H7 (cell line): ENCODE results near the gene LONP2. TPM values are rescaled to one million over a fixed set of nuclear protein-coding genes. Genes with fewer than 3 reads are reported as not detected.
"Not testable (repeated sequence)": the region's sequence is repeated elsewhere in the genome, so short reads cannot be mapped to it uniquely, and the experiment has no call there.

Experiments used
- DNase-seq: peaks from one replicate; pipeline ENCODE4 v3.0.0; 2012
- H3K27me3 ChIP-seq: 2 replicates; pipeline ENCODE4 v1.6.0; 2011; ENCODE audit warnings: mild to moderate bottlenecking, low read length; ENCODE audit not compliant: control insufficient read depth, insufficient read depth
- H3K36me3 ChIP-seq: replicated peaks from 2 replicates; pipeline ENCODE4 v1.5.1; 2011; ENCODE audit warnings: low read length; ENCODE audit not compliant: control insufficient read depth, insufficient read depth
- H3K4me3 ChIP-seq: 2 replicates; pipeline ENCODE4 v1.5.1; 2011; ENCODE audit warnings: low read depth, mild to moderate bottlenecking, control low read depth, low read length, moderate library complexity; ENCODE audit not compliant: insufficient read depth
- total RNA-seq: library from RNA; depleted of rRNA; stranded (reverse); fragments of >200 nt; shearing (Covaris generic); gene quantifications from 2 replicates; pipeline ENCODE4 v1.2.3, GENCODE V29; 2014

The LONP2 gene
- total RNA-seq, 1 experiment from 2014 or later, result 26.4 TPM

DNA sequence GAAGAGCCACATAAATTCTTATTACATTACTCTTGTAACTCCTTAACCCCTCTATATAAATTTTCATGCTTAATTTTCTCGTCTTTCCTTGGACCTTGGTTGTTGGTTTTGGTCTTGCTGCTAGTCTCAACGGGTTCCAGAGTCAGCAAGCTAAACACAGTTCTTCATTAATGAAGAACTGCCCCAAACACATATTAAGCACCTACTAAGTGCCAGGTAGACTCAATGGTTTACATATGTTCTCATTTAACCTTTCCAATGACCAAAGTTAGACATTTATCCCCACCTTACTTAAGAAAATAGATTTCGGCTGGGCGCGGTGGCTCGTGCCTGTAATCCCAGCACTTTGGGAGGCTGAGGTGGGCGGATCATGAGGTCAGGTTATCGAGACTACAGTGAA is 126.1 kb downstream of the LONP2 start:
- Histone ChIP-seq H3K36me3 (no peaks in the 10 kb centered on the region), H3K27me3 (no peaks in the 10 kb centered on the region), H3K4me3 (no peak overlapping the region)
- DNase-seq, result no peak

DNA sequence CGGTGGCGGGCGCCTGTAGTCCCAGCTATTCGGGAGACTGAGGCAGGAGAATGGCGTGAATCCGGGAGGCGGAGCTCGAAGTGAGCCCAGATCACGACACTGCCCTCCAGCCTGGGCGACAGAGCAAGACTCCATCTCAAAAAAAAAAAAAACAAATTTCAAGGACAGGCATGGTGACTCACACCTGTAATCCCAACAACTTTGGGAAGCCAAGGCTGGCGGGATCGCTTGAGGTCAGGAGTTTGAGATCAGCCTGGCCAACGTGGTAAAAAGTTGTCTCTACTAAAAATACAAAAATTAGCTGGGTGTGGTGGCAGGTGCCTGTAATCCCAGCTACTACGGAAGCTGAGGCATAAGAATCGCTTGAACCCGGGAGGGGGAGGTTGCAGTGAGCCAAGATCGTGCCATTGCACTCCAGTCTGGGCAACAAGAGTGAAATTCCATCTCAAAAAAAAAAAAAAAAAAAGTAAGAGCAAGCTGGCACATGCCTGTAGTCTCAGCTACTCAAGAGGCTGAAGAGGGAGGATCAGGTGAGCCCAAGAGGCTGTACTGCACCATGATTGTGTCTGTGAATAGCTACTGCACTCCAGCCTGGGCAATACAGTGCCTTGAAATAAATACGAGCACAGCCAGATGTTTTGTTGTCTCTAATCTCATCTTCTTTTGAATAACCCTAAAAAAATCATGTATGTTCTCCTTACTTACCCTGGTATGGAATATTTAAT is 126.7 kb downstream of the LONP2 start:
- not testable (repeated sequence) for H3K36me3 ChIP-seq, H3K27me3 ChIP-seq, DNase-seq, H3K4me3 ChIP-seq

DNA sequence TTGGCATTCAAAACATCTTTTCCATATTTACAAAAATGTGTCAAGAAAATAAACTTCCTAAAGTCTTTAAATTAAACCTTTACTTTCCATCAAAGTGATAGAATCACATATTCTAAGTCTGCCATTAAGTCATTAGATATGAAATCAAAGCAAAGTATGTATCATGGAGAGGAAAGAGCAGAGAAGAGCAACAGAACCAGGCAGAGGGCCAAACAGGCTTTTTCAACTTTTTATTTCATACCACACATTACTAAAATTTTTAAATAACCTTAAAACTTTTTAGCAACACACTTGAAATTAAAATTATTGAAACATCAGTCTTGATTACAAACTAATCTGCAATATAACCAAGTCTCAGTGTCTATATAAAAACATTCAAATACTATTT is 127.3 kb downstream of the LONP2 start:
- Histone ChIP-seq H3K4me3 (no peak overlapping the region), H3K36me3 (no peaks in the 10 kb centered on the region), H3K27me3 (no peaks in the 10 kb centered on the region)
- DNase-seq, result no peak

DNA sequence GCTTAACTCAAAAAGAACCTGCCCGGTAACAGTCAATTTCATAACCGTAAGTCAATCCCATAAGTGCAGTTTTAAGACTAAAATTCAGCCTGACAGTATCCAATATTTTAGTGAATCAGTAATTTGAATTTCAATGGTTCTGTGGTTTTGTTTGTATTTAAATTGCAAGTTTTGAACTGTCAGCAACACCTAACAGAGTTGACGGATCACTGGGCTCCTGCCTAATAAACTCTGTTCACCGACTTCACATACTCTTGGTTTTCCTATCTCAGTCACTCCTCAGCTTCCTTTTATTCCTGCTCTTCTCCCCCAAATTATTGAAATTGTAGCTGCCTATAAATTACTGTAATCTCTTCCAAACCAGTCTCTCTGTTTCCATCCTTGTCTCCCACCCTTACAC is 128.6 kb downstream of the LONP2 start:
- H3K36me3 ChIP-seq, result no peaks in the 10 kb centered on the region
- H3K4me3 ChIP-seq, result no peak overlapping the region
- no peak for DNase-seq
- no peaks in the 10 kb centered on the region for H3K27me3 ChIP-seq

DNA sequence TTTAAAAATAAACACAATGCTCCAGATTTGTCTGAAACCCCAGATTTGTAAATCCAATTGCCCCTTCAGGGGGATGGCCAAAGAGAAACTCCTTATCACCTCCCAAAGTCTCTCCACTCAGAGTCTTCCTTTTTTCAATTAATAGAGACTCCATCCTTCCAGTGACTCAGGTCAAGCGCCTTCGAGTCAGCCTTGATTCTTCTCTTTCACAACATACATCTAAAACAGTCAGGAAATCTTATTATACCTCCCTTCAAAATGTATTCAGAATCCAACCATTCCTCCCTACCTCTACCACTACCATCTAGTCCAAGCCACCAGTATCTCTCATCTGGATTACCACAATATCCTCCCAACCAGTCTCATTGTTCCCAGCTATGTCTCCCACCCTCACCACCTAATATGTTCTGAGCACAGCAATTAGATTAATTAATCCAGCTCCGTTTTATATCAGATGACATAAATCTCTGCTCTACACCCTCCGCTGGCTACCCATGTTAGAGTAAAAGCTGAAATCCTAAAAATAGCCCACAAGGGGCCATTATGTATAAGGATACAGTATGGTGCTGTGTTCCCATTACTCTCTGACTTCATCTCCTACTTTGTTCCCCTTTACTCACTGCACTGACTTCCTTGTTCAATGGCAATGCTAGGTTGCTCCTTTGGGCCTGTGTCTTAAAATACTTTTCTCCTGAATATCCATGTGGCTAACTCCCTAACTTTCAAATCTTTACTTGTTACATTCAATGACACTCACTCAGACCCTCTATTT is 129.3 kb downstream of the LONP2 start:
- no peak overlapping the region for H3K4me3 ChIP-seq
- H3K27me3 ChIP-seq, result no peaks in the 10 kb centered on the region
- H3K36me3 ChIP-seq, result no peaks in the 10 kb centered on the region
- no peak for DNase-seq

GRCh38 chr16:48374255-48374654 is 130.2 kb downstream of the LONP2 start:
- Histone ChIP-seq H3K4me3 (no peak overlapping the region), H3K27me3 (no peaks in the 10 kb centered on the region), H3K36me3 (no peaks in the 10 kb centered on the region)
- DNase-seq, result no peak

DNA sequence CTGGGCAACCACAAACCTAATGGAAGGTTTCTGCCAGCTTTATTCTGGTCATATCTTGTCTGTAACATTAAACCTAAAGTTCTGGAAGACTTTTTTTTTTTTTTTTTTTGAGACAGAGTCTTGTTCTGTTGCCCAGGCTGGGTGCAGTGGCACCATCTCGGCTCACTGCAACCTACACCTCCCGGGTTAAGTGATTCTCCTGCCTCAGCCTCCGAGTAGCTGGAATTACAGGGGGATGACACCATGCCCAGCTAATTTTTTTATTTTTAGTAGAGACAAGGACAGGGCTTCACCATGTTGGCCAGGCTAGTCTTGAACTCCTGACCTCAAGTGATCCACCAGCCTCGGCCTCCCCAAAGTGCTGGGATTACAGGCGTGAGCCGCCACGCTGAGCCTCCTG is 133.2 kb downstream of the LONP2 start:
- DNase-seq, H3K36me3 ChIP-seq, H3K27me3 ChIP-seq, H3K4me3 ChIP-seq: not testable (repeated sequence)

GRCh38 chr16:48378276-48378675 is 134.2 kb downstream of the LONP2 start:
- H3K4me3 ChIP-seq, result no peak overlapping the region
- no peak for DNase-seq

GRCh38 chr16:48378836-48379235 is 134.7 kb downstream of the LONP2 start:
- DNase-seq, result no peak
- Histone ChIP-seq H3K27me3 (no peaks in the 10 kb centered on the region), H3K36me3 (no peaks in the 10 kb centered on the region), H3K4me3 (no peak overlapping the region)

More at GRCh38 chr16:48378276-48378675, 134.2 kb downstream of the LONP2 start:
- H3K36me3 ChIP-seq, result no peaks in the 10 kb centered on the region
- H3K27me3 ChIP-seq, result no peaks in the 10 kb centered on the region

- Histone ChIP-seq H3K4me3 (no peak overlapping the region), H3K27me3 (no peaks in the 10 kb centered on the region), H3K36me3 (no peaks in the 10 kb centered on the region)
- no peak for DNase-seq
Observed at GRCh38 chr16:48381201-48381600, 137.1 kb downstream of the LONP2 start.

DNA sequence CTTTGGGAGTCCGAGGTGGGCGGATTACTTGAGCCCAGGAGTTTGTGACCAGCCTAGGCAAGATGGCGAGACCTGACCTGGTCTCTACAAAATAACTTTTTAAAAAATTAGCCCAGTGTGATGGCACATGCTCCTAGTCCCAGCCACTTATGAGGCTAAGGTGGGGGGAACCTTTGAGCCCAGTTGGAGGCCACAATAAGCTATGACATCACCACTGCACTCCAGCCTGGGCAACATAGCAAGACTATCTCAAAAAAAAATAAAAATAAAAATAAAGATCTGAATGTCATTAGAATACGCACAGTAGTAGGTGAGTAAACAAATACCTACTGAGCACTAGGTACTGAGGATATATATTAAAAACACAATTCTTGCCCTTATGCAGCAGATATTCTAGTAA is 138.0 kb downstream of the LONP2 start:
- no peaks in the 10 kb centered on the region for H3K36me3 ChIP-seq
- no peaks in the 10 kb centered on the region for H3K27me3 ChIP-seq
- H3K4me3 ChIP-seq, result no peak overlapping the region
- DNase-seq, result no peak

- DNase-seq, result no peak
- Histone ChIP-seq H3K36me3 (no peaks in the 10 kb centered on the region), H3K27me3 (no peaks in the 10 kb centered on the region), H3K4me3 (peak overlapping the region; percentile 75)
Observed at GRCh38 chr16:48383009-48383876, 139.1 kb downstream of the LONP2 start.

GRCh38 chr16:48383877-48384519 is 139.9 kb downstream of the LONP2 start:
- peak; percentile 19 for DNase-seq
- H3K36me3 ChIP-seq, result no peaks in the 10 kb centered on the region
- no peaks in the 10 kb centered on the region for H3K27me3 ChIP-seq
- H3K4me3 ChIP-seq, result peak overlapping the region; percentile 75

DNA sequence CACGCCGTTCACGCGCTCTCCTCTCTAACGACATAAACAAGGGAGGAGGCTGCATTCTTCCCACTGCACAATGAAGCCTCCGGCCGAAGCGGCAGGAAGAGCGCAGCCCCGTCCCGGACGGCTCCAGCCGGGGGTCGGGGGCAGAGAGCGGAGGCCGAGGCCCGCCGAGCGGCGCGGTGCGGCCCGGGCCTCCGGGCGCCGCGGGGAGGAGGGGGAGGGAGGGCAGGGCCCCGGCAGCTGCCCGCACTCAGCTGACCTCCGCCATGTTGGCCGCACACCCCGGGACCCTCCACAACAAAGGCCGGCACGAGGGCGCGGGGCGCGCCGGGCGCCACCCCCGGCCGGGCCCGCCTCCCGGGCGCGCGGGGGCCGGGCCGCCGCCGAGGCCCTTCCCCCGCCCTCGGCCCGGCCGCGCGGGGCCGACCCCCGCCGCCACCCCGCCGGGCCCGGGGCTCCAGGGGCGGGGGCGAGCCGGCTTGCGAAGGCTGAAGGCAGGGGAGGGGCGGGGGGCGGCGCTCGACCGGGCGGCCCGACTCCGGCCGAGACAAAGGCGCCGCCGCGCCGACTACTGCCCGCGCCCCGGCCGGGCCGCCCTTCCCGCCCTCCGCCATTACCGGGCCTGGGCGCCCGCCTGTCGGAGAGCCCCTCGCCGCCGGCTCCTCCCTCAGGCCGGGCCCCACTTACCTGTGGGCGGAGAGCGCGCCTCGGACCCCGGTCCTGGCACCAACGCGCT is 140.6 kb downstream of the LONP2 start:
- no peaks in the 10 kb centered on the region for H3K27me3 ChIP-seq
- DNase-seq, result peak; percentile 94
- H3K36me3 ChIP-seq, result no peaks in the 10 kb centered on the region
- H3K4me3 ChIP-seq, result peak overlapping the region; percentile 76
